NCI-H1092 treated with DMSO at 0.1 percent for 48 hours (cell line): ENCODE results near the gene AP1AR.
"Not testable (repeated sequence)": the region's sequence is repeated elsewhere in the genome, so short reads cannot be mapped to it uniquely, and the experiment has no call there.

Experiments
- DNase-seq: peaks from one replicate; lab custom pipeline; 2025; lab: John Stamatoyannopoulos, UW

The AP1AR gene

DNA sequence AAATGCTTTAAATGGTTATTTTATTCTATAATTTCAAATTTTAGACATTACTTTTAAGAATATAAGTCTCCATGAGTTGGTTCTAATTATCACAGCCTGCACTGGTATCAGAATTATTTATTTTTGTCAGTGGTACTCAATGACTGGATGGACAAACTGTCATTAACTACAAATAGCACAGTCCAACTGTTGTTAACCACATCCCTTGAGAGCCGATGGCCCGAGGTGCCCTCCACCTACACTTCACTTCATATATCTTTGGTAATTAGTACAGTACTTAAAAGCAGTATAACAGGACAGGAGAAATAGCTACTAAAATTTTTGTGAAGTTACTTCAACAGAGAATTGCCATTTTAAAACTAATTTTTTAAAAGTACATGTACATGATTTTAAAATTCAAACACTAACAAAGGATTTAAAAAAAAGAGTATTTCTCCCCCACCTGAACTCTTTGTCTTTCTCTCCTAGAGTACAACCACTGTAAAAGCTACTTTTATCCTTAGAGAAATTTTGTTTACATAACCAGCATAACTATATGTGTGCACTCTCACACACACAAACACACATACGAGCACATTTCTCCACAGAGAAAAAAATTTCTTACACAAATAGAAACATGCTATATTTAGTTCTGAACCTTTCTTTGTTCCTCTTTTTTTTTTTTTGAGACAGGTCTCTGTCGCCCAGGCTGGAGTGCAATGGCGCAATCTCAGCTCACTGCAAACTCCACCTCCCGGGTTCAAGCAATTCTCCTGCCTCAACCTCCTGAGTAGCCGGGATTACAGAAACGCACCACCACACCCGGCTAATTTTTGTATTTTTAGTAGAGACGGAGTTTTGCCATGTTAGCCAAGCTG lies 47.7 kb downstream of the AP1AR start:
- no peak for DNase-seq

GRCh38 chr4:112279882-112280315 lies 48.3 kb downstream of the AP1AR start:
- no peak for DNase-seq

DNA sequence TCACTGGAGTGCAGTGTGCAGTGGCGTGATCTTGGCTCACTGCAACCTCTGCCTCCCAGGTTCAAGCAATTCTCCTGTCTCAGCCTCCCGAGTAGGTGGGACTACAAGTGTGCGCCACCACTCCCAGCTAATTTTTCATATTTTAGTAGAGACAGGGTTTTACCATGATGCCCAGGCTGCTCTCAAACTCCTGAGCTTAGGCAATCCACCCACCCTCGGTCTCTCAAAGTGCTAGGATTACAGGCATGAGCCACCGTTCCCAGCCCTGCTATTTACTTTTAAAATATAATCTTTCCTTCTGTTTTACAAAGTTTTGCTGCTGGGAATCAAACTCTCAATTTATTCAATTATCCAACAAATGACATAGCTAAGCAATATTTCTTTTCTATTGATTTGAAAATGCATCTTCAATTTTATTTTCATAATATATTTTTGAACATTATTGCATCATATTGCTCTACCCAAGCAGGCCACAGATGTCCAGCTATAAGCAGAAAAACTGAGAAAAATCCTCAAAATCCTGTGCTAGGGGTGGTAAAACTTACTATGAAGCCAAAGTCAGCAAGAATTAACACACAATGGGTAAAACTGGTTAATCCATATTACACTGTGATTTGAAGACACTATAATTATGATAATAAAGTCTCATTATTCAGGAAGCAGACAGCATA lies 48.9 kb downstream of the AP1AR start:
- DNase-seq, result no peak

DNA sequence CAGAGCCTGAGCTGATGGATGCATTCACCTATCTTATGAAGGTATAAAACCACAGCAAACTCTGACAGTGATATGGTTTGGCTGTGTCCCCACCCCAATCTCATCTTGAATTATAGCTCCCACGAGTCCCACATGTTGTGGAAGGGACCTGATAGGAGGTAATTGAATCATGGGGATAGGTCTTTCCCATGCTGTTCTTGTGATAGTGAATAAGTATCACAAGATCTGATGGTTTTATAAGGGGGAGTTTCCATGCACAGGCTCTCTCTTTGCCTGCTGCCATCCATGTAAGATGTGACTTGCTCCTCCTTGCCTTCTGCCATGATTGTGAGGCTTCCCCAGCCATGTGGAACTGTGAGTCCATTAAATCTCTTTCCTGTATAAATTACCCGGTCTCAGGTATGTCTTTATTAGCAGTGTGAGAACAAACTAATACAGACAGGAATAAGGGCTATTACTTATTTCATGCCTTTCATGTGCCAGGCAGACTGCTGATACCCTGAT lies 50.4 kb downstream of the AP1AR start:
- DNase-seq, result not testable (repeated sequence)

- DNase-seq, result no peak
Observed at GRCh38 chr4:112282860-112283667, 51.5 kb downstream of the AP1AR start.

GRCh38 chr4:112284166-112284565 lies 52.6 kb downstream of the AP1AR start:
- DNase-seq, result no peak

GRCh38 chr4:112284662-112285411 lies 53.2 kb downstream of the AP1AR start:
- peak; percentile 39 for DNase-seq

- DNase-seq, result no peak
Observed at GRCh38 chr4:112287258-112287989, 55.8 kb downstream of the AP1AR start.

DNA sequence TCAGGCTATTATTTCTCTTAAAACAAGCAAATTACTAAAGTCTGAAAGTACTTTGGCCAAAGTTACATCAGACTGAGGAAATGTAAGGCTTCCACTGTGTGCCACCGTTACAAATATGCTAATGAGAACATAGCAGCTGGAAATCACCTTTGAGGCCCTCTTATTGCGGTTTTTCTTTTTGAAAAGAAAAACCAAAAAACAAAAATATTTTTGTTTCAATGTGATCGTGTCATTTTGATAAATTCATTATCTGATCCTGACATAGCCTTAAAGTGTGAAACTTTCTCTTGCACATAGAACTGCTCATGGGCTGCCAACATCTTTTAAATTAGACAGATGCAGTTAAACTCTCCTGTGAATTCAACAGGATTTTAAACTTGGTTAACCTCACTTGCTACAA lies 56.9 kb downstream of the AP1AR start:
- DNase-seq, result no peak

GRCh38 chr4:112289407-112290253 lies 58.0 kb downstream of the AP1AR start:
- DNase-seq, result no peak

GRCh38 chr4:112290341-112290740 lies 58.8 kb downstream of the AP1AR start:
- no peak for DNase-seq

GRCh38 chr4:112296949-112297880 lies 65.6 kb downstream of the AP1AR start, which contains the start of gene ALPK1:
TSS of gene ALPK1 (plus strand) at chr4:112297369.
- DNase-seq, result no peak

DNA sequence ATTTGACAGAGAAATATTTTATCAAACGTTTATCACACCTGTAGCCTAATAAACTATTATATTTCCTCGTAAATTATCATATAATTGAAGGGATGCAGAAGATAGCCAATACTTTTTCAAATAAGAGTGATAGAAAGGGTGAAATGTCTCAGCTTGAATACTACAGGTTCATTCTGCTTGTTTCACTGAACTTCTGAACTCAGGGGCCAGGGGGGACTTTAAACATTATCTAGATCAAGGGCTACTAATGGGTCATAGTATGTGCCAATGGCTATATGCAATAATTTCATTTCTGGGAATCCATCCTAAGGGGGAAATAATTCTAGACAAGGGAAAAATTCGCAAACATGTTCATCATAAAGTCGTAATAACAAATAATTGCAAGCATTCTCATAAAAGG lies 68.1 kb downstream of the AP1AR start:
- DNase-seq, result no peak

GRCh38 chr4:112302320-112303274 lies 71.0 kb downstream of the AP1AR start:
- DNase-seq, result no peak

GRCh38 chr4:112305477-112305876 lies 73.9 kb downstream of the AP1AR start:
- DNase-seq, result not testable (repeated sequence)

DNA sequence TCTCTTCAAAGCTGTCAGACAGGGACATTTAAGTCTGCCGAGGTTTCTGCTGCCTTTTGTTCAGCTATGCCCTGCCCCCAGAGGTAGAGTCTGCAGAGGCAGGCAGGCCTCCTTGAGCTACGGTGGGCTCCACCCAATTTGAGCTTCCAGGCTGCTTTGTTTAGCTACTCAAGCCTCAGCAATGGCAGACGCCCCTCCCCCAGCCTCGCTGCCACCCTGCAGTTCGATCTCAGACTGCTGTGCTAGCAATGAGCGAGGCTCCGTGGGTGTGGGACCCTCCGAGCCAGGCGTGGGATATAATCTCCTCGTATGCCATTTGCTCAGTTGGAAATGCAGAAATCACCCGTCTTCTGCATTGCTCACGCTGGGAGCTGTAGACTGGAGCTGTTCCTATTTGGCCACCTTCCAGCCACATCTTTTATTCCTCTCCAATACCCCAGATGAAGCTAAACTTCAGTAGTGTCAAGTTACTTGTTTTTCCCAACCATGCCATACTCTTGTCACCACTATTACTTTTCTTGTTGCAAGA lies 77.7 kb downstream of the AP1AR start:
- DNase-seq, result peak; percentile 29

DNA sequence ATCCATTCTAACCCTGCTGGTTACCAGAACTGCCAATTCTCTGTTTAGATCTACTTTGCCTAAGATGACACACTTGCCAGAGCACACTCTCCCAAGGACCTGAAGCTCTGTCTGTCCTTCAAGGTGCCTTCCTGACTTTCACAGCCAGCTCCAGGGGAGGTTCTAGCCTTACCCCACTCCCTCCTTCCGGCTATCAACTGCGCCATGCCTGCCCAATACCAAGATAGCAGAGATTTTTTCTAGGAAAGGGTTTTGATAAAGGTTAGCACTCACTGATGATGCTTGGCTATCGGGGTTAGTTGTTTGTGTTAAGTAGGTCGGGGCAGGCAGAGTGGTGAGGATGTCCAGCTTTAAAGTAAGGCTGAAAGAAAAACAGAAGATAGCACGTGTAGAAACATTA lies 79.9 kb downstream of the AP1AR start:
- DNase-seq, result no peak
